C1 segment of cervical spinal cord (tissue), 14 donors: ENCODE results near the gene RBFOX1.

Experiments
- DNase-seq, 14 donors: peaks; one replicate each; lab custom pipeline; 2025; lab: John Stamatoyannopoulos, UW

RBFOX1 gene

GRCh38 chr16:7597677-7598076 lies 265.0 kb downstream of the RBFOX1 start:
- DNase-seq: no peak

- DNase-seq: no peak
Measured at GRCh38 chr16:7601100-7601499, 268.5 kb downstream of the RBFOX1 start.

- no peak for DNase-seq
Measured at GRCh38 chr16:7602291-7602950, 269.8 kb downstream of the RBFOX1 start.

- DNase-seq: no peak
Measured at GRCh38 chr16:7605812-7606211, 273.2 kb downstream of the RBFOX1 start.

GRCh38 chr16:7612671-7613070 lies 280.0 kb downstream of the RBFOX1 start:
- DNase-seq: no peak

GRCh38 chr16:7613518-7613917 lies 280.9 kb downstream of the RBFOX1 start:
- no peak for DNase-seq

- DNase-seq: no peak
Measured at GRCh38 chr16:7614021-7614795, 281.6 kb downstream of the RBFOX1 start.

- no peak for DNase-seq
Measured at GRCh38 chr16:7615565-7615964, 282.9 kb downstream of the RBFOX1 start.

- no peak for DNase-seq
Measured at GRCh38 chr16:7624871-7625766, 292.5 kb downstream of the RBFOX1 start.

- no peak for DNase-seq
Measured at GRCh38 chr16:7628981-7629380, 296.3 kb downstream of the RBFOX1 start.

GRCh38 chr16:7629571-7629970 lies 296.9 kb downstream of the RBFOX1 start:
- DNase-seq: no peak

GRCh38 chr16:7637446-7637845 lies 304.8 kb downstream of the RBFOX1 start:
- no peak for DNase-seq

GRCh38 chr16:7638306-7638705 lies 305.7 kb downstream of the RBFOX1 start:
- no peak for DNase-seq

- no peak for DNase-seq
Measured at GRCh38 chr16:7640334-7640733, 307.7 kb downstream of the RBFOX1 start.

- DNase-seq: no peak
Measured at GRCh38 chr16:7644176-7644575, 311.5 kb downstream of the RBFOX1 start.

GRCh38 chr16:7644811-7645210 lies 312.2 kb downstream of the RBFOX1 start:
- no peak for DNase-seq

- no peak for DNase-seq
Measured at GRCh38 chr16:7646821-7647500, 314.3 kb downstream of the RBFOX1 start.

- DNase-seq: no peak
Measured at GRCh38 chr16:7650431-7650830, 317.8 kb downstream of the RBFOX1 start.

GRCh38 chr16:7651803-7652570 lies 319.3 kb downstream of the RBFOX1 start:
- no peak for DNase-seq

GRCh38 chr16:7653746-7654461 lies 321.3 kb downstream of the RBFOX1 start:
- DNase-seq: no peak
